SU-DHL-6 (cell line): ENCODE data around the gene PAIP2B.

Source experiments
- H2AFZ ChIP-seq: fragments of 200-600 bp; sonication (generic); 2 replicates; pipeline ENCODE4 v1.6.1; 2014; ENCODE audit warnings: low read depth, mild to moderate bottlenecking, moderate library complexity, mixed read lengths, antibody characterized with exemption, low read length; ENCODE audit not compliant: severe bottlenecking
- H3F3A ChIP-seq: fragments of 200-600 bp; shearing (Covaris generic); 2 replicates; pipeline ENCODE4 v1.6.0; 2016; ENCODE audit warnings: antibody characterized with exemption, mild to moderate bottlenecking; ENCODE audit not compliant: insufficient read depth
- H3K27ac ChIP-seq: fragments of 200-600 bp; sonication (generic); 2 replicates; pipeline ENCODE4 v1.5.1; 2016; ENCODE audit warnings: low read depth, mild to moderate bottlenecking, low read length, moderate library complexity, mixed read lengths
- H3K27me3 ChIP-seq: fragments of 200-600 bp; sonication (generic), shearing (Covaris generic); 2 replicates; pipeline ENCODE4 v1.6.0; 2014; ENCODE audit warnings: mild to moderate bottlenecking, low read length
- H3K36me3 ChIP-seq: fragments of 200-600 bp; sonication (generic); 2 replicates; pipeline ENCODE4 v1.6.1; 2014; ENCODE audit warnings: mild to moderate bottlenecking, low read length, mixed read lengths
- H3K4me2 ChIP-seq: fragments of 300-600, 200-600 bp; shearing (Covaris generic), sonication (generic); 2 replicates; pipeline ENCODE4 v1.6.0; 2014; ENCODE audit warnings: low read length, low read depth, mild to moderate bottlenecking; ENCODE audit not compliant: poor library complexity, severe bottlenecking
- H3K4me3 ChIP-seq: fragments of 200-600 bp; sonication (generic); 2 replicates; pipeline ENCODE4 v1.5.1; 2014; ENCODE audit warnings: antibody characterized with exemption, low read length, mild to moderate bottlenecking, mixed read lengths; ENCODE audit not compliant: insufficient read depth, poor library complexity, severe bottlenecking
- H3K79me2 ChIP-seq: fragments of 200-600 bp; sonication (generic); 2 replicates; pipeline ENCODE4 v1.6.1; 2014; ENCODE audit warnings: mild to moderate bottlenecking, low read length, moderate library complexity; ENCODE audit not compliant: insufficient read depth
- H3K9ac ChIP-seq: fragments of 200-600 bp; sonication (generic); 2 replicates; pipeline ENCODE4 v1.7.0; 2014; ENCODE audit warnings: mild to moderate bottlenecking, low read length
- H3K9me2 ChIP-seq: fragments of 200-600 bp; sonication (generic); replicated peaks from 2 replicates; pipeline ENCODE4 v1.6.1; 2014; ENCODE audit warnings: low read length; ENCODE audit not compliant: insufficient read depth
- H3K9me3 ChIP-seq: fragments of 200-600 bp; sonication (generic); 2 replicates; pipeline ENCODE4 v1.6.1; 2014; ENCODE audit warnings: low read length, mixed read lengths; ENCODE audit not compliant: insufficient read depth
- H4K20me1 ChIP-seq: fragments of 200-600 bp; sonication (generic); 2 replicates; pipeline ENCODE4 v1.6.1; 2014; ENCODE audit warnings: low read depth, mild to moderate bottlenecking, antibody characterized with exemption, low read length, moderate library complexity, mixed read lengths
- CTCF ChIP-seq: fragments of 200-600 bp; sonication (generic); IDR thresholded peaks from one replicate; pipeline ENCODE4 v1.5.1; 2017; ENCODE audit warnings: antibody characterized with exemption, mild to moderate bottlenecking, low read length, moderate library complexity; ENCODE audit not compliant: insufficient read depth, poor library complexity, severe bottlenecking
- EZH2phosphoT487 ChIP-seq: fragments of 200-600 bp; sonication (generic), shearing (Covaris generic); conservative IDR thresholded peaks from 2 replicates; pipeline ENCODE4 v1.6.1; 2018; ENCODE audit warnings: mild to moderate bottlenecking, antibody characterized with exemption, low read length, moderate library complexity, mixed read lengths

Gene PAIP2B

GRCh38 chr2:71226965-71227560, at the start of gene PAIP2B:
Gene PAIP2B (minus strand): TSS chr2:71227103. CDS start chr2:71202589, 24,514 bp downstream.
- Histone ChIP-seq H3K9me3 (no peaks in the 10 kb centered on the region), H3K9ac (peak within 1 kb of the TSS; percentile 70), H3F3A (no peaks in the 10 kb centered on the region), H4K20me1 (no peaks in the 10 kb centered on the region), H3K36me3 (no peaks in the 10 kb centered on the region), H3K27me3 (0 out of 2 replicates have a peak, but pooled peaks cover 2% of the 10 kb centered on the region), H3K79me2 (no peaks in the 10 kb centered on the region), H3K9me2 (no peaks in the 10 kb centered on the region), H2AFZ (peak within 1 kb of the TSS; percentile 89), H3K27ac (peak within 1 kb of the TSS; percentile 53), H3K4me2 (peak within 1 kb of the TSS; percentile 76), H3K4me3 (peak within 1 kb of the TSS; percentile 75)
- no peak for TF ChIP-seq EZH2phosphoT487
- no peak for TF ChIP-seq CTCF

- no peak overlapping the region for H3K4me2 ChIP-seq
- no peak overlapping the region for H2AFZ ChIP-seq
- TF ChIP-seq CTCF (no peak), EZH2phosphoT487 (no peak)
- no peaks in the 10 kb centered on the region for H3K9me3 ChIP-seq
- no peak overlapping the region for H3K27ac ChIP-seq
- no peak overlapping the region for H3K9ac ChIP-seq
- no peaks in the 10 kb centered on the region for H3K9me2 ChIP-seq
- H3K79me2 ChIP-seq, result no peaks in the 10 kb centered on the region
- H3K27me3 ChIP-seq, result no peaks in the 10 kb centered on the region
- no peaks in the 10 kb centered on the region for H3F3A ChIP-seq
- H3K36me3 ChIP-seq, result no peaks in the 10 kb centered on the region
- H4K20me1 ChIP-seq, result no peaks in the 10 kb centered on the region
- no peak overlapping the region for H3K4me3 ChIP-seq
Measured at GRCh38 chr2:71275939-71276310, 49.0 kb upstream of the PAIP2B start.

GRCh38 chr2:71269511-71270090, 42.7 kb upstream of the PAIP2B start:
- H3K79me2 ChIP-seq, result no peaks in the 10 kb centered on the region
- no peak overlapping the region for H3K4me2 ChIP-seq
- no peaks in the 10 kb centered on the region for H3F3A ChIP-seq
- H2AFZ ChIP-seq, result no peak overlapping the region
- no peaks in the 10 kb centered on the region for H3K9me2 ChIP-seq
- H3K9me3 ChIP-seq, result no peaks in the 10 kb centered on the region
- no peak overlapping the region for H3K9ac ChIP-seq
- TF ChIP-seq CTCF (no peak), EZH2phosphoT487 (no peak)
- no peaks in the 10 kb centered on the region for H3K36me3 ChIP-seq
- no peaks in the 10 kb centered on the region for H3K27me3 ChIP-seq
- no peaks in the 10 kb centered on the region for H4K20me1 ChIP-seq
- H3K27ac ChIP-seq, result no peak overlapping the region
- no peak overlapping the region for H3K4me3 ChIP-seq
